Hepatocyte (in vitro differentiated cells): ENCODE data around the gene PCDHA2. TPM values are rescaled to one million over a fixed set of nuclear protein-coding genes. Genes with fewer than 3 reads are reported as not detected.

Source experiments
- polyA plus RNA-seq: library from polyadenylated mRNA; unstranded; fragments of >200 nt; fragmentation: Nextera tagmentation; extraction: Ambion mirVana; gene quantifications from 2 replicates; pipeline ENCODE4 v1.2.1, GENCODE V29; 2016
- total RNA-seq: library from RNA; depleted of rRNA; stranded (reverse); fragments of >200 nt; gene quantifications from 2 replicates; pipeline ENCODE4 v1.2.3, GENCODE V29; 2014

Gene PCDHA2
- total and polyA plus RNA-seq, 2 experiments from 2014 or later, result 2.0 to 3.9 TPM

Other genes with a start within 250 kb of the PCDHA2 start
- 2.7 and 3.5 TPM in 2 replicates for gene EIF4EBP3, start 247.2 kb upstream of the PCDHA2 start, total RNA-seq
- gene EIF4EBP3, start 247.2 kb upstream of the PCDHA2 start, polyA plus RNA-seq, result 6.6 and 6.9 TPM in 2 replicates
- 24.4 and 26.5 TPM in 2 replicates for gene SRA1, start 237.4 kb upstream of the PCDHA2 start, total RNA-seq
- gene SRA1, start 237.4 kb upstream of the PCDHA2 start, polyA plus RNA-seq, result 66.4 and 66.6 TPM in 2 replicates
- gene APBB3, start 230.3 kb upstream of the PCDHA2 start, total RNA-seq, result 19.5 and 21.0 TPM in 2 replicates
- gene APBB3, start 230.3 kb upstream of the PCDHA2 start, polyA plus RNA-seq, result 41.5 and 51.5 TPM in 2 replicates
- gene SLC35A4, start 230.0 kb upstream of the PCDHA2 start, total RNA-seq, result 29.2 and 34.1 TPM in 2 replicates
- 70.4 and 81.0 TPM in 2 replicates for gene SLC35A4, start 230.0 kb upstream of the PCDHA2 start, polyA plus RNA-seq
- 0.84 and 2.3 TPM in 2 replicates for gene CD14, start 161.7 kb upstream of the PCDHA2 start, total RNA-seq
- 0.45 and 1.9 TPM in 2 replicates for gene CD14, start 161.7 kb upstream of the PCDHA2 start, polyA plus RNA-seq
- 10.0 and 25.8 TPM in 2 replicates for gene TMCO6, start 155.4 kb upstream of the PCDHA2 start, total RNA-seq
- 9.3 and 13.1 TPM in 2 replicates for gene TMCO6, start 155.4 kb upstream of the PCDHA2 start, polyA plus RNA-seq
- gene NDUFA2, start 147.2 kb upstream of the PCDHA2 start, total RNA-seq, result 82.7 and 82.9 TPM in 2 replicates
- 161 and 182 TPM in 2 replicates for gene NDUFA2, start 147.2 kb upstream of the PCDHA2 start, polyA plus RNA-seq
- gene IK, start 147.0 kb upstream of the PCDHA2 start, total RNA-seq, result 68.7 and 72.2 TPM in 2 replicates
- gene IK, start 147.0 kb upstream of the PCDHA2 start, polyA plus RNA-seq, result 75.0 and 83.2 TPM in 2 replicates
- gene WDR55, start 129.9 kb upstream of the PCDHA2 start, total RNA-seq, result 21.2 and 21.4 TPM in 2 replicates
- gene WDR55, start 129.9 kb upstream of the PCDHA2 start, polyA plus RNA-seq, result 23.0 and 25.6 TPM in 2 replicates
- 0.36 and 1.3 TPM in 2 replicates for gene DND1, start 121.3 kb upstream of the PCDHA2 start, total RNA-seq
- 0.52 and 0.85 TPM in 2 replicates for gene DND1, start 121.3 kb upstream of the PCDHA2 start, polyA plus RNA-seq
- 40.0 and 41.1 TPM in 2 replicates for gene HARS1, start 103.5 kb upstream of the PCDHA2 start, total RNA-seq
- 56.6 and 58.8 TPM in 2 replicates for gene HARS1, start 103.5 kb upstream of the PCDHA2 start, polyA plus RNA-seq
- gene HARS2, start 103.4 kb upstream of the PCDHA2 start, total RNA-seq, result 22.8 and 26.9 TPM in 2 replicates
- gene HARS2, start 103.4 kb upstream of the PCDHA2 start, polyA plus RNA-seq, result 28.6 and 32.3 TPM in 2 replicates
- 37.7 and 40.9 TPM in 2 replicates for gene ZMAT2, start 94.4 kb upstream of the PCDHA2 start, total RNA-seq
- gene ZMAT2, start 94.4 kb upstream of the PCDHA2 start, polyA plus RNA-seq, result 29.5 and 47.6 TPM in 2 replicates
- 0.04 TPM in 1 of 2 replicates, not detected in the other for gene PCDHA1, start 8.7 kb upstream of the PCDHA2 start, total RNA-seq
- not detected in 2 replicates for gene PCDHA1, start 8.7 kb upstream of the PCDHA2 start, polyA plus RNA-seq
- 0.84 and 1.1 TPM in 2 replicates for gene PCDHA3, start 6.2 kb downstream of the PCDHA2 start, total RNA-seq
- 0.12 and 0.49 TPM in 2 replicates for gene PCDHA3, start 6.2 kb downstream of the PCDHA2 start, polyA plus RNA-seq
- gene PCDHA4, start 12.2 kb downstream of the PCDHA2 start, total RNA-seq, result 25.2 and 30.0 TPM in 2 replicates
- 9.1 and 12.3 TPM in 2 replicates for gene PCDHA4, start 12.2 kb downstream of the PCDHA2 start, polyA plus RNA-seq
- gene PCDHA5, start 26.8 kb downstream of the PCDHA2 start, total RNA-seq, result 2.2 and 2.5 TPM in 2 replicates
- gene PCDHA5, start 26.8 kb downstream of the PCDHA2 start, polyA plus RNA-seq, result 0.15 and 0.45 TPM in 2 replicates
- 3.2 and 3.4 TPM in 2 replicates for gene PCDHA6, start 33.1 kb downstream of the PCDHA2 start, total RNA-seq
- 0.27 and 0.38 TPM in 2 replicates for gene PCDHA6, start 33.1 kb downstream of the PCDHA2 start, polyA plus RNA-seq
- 1.7 and 3.3 TPM in 2 replicates for gene PCDHA7, start 39.4 kb downstream of the PCDHA2 start, total RNA-seq
- 0.11 and 0.95 TPM in 2 replicates for gene PCDHA7, start 39.4 kb downstream of the PCDHA2 start, polyA plus RNA-seq
- 1.6 and 1.9 TPM in 2 replicates for gene PCDHA8, start 46.3 kb downstream of the PCDHA2 start, total RNA-seq
- gene PCDHA8, start 46.3 kb downstream of the PCDHA2 start, polyA plus RNA-seq, result 0.13 and 0.44 TPM in 2 replicates
- 1.5 and 2.5 TPM in 2 replicates for gene PCDHA9, start 53.5 kb downstream of the PCDHA2 start, total RNA-seq
- gene PCDHA9, start 53.5 kb downstream of the PCDHA2 start, polyA plus RNA-seq, result 0.57 and 0.90 TPM in 2 replicates
- 9.7 and 13.8 TPM in 2 replicates for gene PCDHA10, start 61.0 kb downstream of the PCDHA2 start, total RNA-seq
- gene PCDHA10, start 61.0 kb downstream of the PCDHA2 start, polyA plus RNA-seq, result 7.4 and 7.7 TPM in 2 replicates
- gene PCDHA11, start 74.1 kb downstream of the PCDHA2 start, total RNA-seq, result 1.8 and 4.5 TPM in 2 replicates
- 2.5 TPM in 2 replicates for gene PCDHA11, start 74.1 kb downstream of the PCDHA2 start, polyA plus RNA-seq
- gene PCDHA12, start 80.5 kb downstream of the PCDHA2 start, total RNA-seq, result 18.7 TPM in 2 replicates
- 7.2 and 7.8 TPM in 2 replicates for gene PCDHA12, start 80.5 kb downstream of the PCDHA2 start, polyA plus RNA-seq
- 4.1 and 4.3 TPM in 2 replicates for gene PCDHA13, start 87.3 kb downstream of the PCDHA2 start, total RNA-seq
- 0.27 and 1.2 TPM in 2 replicates for gene PCDHA13, start 87.3 kb downstream of the PCDHA2 start, polyA plus RNA-seq
- 6.3 and 7.0 TPM in 2 replicates for gene PCDHAC1, start 131.4 kb downstream of the PCDHA2 start, total RNA-seq
- gene PCDHAC1, start 131.4 kb downstream of the PCDHA2 start, polyA plus RNA-seq, result 0.41 and 1.3 TPM in 2 replicates
- gene PCDHAC2, start 171.6 kb downstream of the PCDHA2 start, total RNA-seq, result 6.8 and 11.3 TPM in 2 replicates
- 5.4 and 6.4 TPM in 2 replicates for gene PCDHAC2, start 171.6 kb downstream of the PCDHA2 start, polyA plus RNA-seq